ENCODE measurements around the gene TTYH1.

TTYH1 gene

GRCh38 chr19:54451331-54451871, 36.1 kb downstream of the TTYH1 start:
- H3K36me3 ChIP-seq (ENCODE audit: insufficient read depth, low read length), result peaks cover 72% of the 10 kb centered on the region
- H3K9ac ChIP-seq (ENCODE audit: low read depth, low read length), result peak overlapping the region; percentile 99
- peak overlapping the region; percentile 89 for H3K4me3 ChIP-seq (ENCODE audit: low read length)
- no peaks in the 10 kb centered on the region for H3K9me3 ChIP-seq (replicated peaks; ENCODE audit: low read length)
- no peaks in the 10 kb centered on the region for H3K27me3 ChIP-seq (ENCODE audit: control insufficient read depth, insufficient read depth, low read length)
- H3K4me1 ChIP-seq (ENCODE audit: control insufficient read depth, insufficient read depth, low read length), result peaks cover 27% of the 10 kb centered on the region
- H3K4me2 ChIP-seq (ENCODE audit: low read length), result peak overlapping the region; percentile 93

GRCh38 chr19:54451997-54452396, 36.7 kb downstream of the TTYH1 start:
- Histone ChIP-seq H3K9ac (ENCODE audit: low read depth, low read length) (peak overlapping the region; percentile 6), H3K36me3 (ENCODE audit: insufficient read depth, low read length) (peaks cover 74% of the 10 kb centered on the region), H3K4me3 (ENCODE audit: low read length) (no peak overlapping the region), H3K27me3 (ENCODE audit: control insufficient read depth, insufficient read depth, low read length) (no peaks in the 10 kb centered on the region), H3K4me1 (ENCODE audit: control insufficient read depth, insufficient read depth, low read length) (peaks cover 24% of the 10 kb centered on the region), H3K9me3 (replicated peaks; ENCODE audit: low read length) (no peaks in the 10 kb centered on the region), H3K4me2 (ENCODE audit: low read length) (peak overlapping the region; percentile 93)

- peaks cover 77% of the 10 kb centered on the region for H3K36me3 ChIP-seq (ENCODE audit: insufficient read depth, low read length)
- peak overlapping the region; percentile 2 for H3K9ac ChIP-seq (ENCODE audit: low read depth, low read length)
- peaks cover 19% of the 10 kb centered on the region for H3K4me1 ChIP-seq (ENCODE audit: control insufficient read depth, insufficient read depth, low read length)
- no peaks in the 10 kb centered on the region for H3K9me3 ChIP-seq (replicated peaks; ENCODE audit: low read length)
- no peak overlapping the region for H3K4me3 ChIP-seq (ENCODE audit: low read length)
- no peaks in the 10 kb centered on the region for H3K27me3 ChIP-seq (ENCODE audit: control insufficient read depth, insufficient read depth, low read length)
- H3K4me2 ChIP-seq (ENCODE audit: low read length), result no peak overlapping the region
These were observed 37.4 kb downstream of the TTYH1 start for GRCh38 chr19:54452626-54453025.

DNA sequence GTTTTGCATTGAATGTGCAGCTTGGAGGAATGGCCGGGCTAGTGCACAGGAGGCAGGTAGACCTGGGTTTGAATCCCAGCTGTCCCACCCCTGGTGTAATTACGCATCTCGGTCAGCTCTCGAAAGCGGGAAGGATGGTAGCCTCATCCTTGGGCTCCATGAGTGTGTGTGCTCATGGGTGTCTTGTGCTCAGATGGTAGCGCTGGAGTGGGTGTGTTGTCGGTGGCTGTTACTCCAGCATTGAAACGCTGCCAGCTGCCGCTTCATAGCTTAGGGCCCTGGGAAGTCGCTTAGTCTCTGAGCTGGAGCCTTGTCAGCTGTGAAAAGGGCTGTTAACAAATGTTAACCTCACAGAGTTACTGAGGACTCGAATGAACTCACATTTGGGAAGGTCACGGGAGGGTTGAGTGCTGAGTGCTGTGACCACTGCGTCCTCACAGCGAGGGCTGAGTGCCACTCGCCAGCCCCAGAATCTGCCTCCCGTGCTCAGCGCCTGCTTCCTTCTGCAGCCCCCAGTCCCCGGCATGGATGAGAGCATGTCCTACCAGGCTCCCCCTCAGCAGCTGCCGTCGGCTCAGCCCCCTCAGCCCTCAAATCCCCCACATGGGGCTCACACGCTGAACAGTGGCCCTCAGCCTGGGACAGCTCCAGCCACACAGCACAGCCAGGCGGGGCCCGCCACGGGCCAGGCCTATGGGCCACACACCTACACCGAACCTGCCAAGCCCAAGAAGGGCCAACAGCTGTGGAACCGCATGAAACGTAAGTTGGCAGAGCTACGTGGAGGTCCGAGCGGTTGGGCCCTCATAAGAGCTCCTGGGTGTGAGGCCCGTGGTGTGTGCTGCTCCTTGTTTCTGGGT, 38.9 kb downstream of the TTYH1 start:
- H3K36me3 ChIP-seq (ENCODE audit: insufficient read depth, low read length), result peaks cover 92% of the 10 kb centered on the region
- H3K4me3 ChIP-seq (ENCODE audit: low read length), result no peak overlapping the region
- H3K9ac ChIP-seq (ENCODE audit: low read depth, low read length), result no peak overlapping the region
- no peaks in the 10 kb centered on the region for H3K27me3 ChIP-seq (ENCODE audit: control insufficient read depth, insufficient read depth, low read length)
- H3K4me2 ChIP-seq (ENCODE audit: low read length), result no peak overlapping the region
- H3K9me3 ChIP-seq (replicated peaks; ENCODE audit: low read length), result no peaks in the 10 kb centered on the region
- H3K4me1 ChIP-seq (ENCODE audit: control insufficient read depth, insufficient read depth, low read length), result peaks cover 19% of the 10 kb centered on the region

GRCh38 chr19:54454781-54455675, 39.8 kb downstream of the TTYH1 start:
- Histone ChIP-seq H3K9ac (ENCODE audit: low read depth, low read length) (no peak overlapping the region), H3K4me1 (ENCODE audit: control insufficient read depth, insufficient read depth, low read length) (peaks cover 19% of the 10 kb centered on the region), H3K36me3 (ENCODE audit: insufficient read depth, low read length) (peaks cover 90% of the 10 kb centered on the region)

DNA sequence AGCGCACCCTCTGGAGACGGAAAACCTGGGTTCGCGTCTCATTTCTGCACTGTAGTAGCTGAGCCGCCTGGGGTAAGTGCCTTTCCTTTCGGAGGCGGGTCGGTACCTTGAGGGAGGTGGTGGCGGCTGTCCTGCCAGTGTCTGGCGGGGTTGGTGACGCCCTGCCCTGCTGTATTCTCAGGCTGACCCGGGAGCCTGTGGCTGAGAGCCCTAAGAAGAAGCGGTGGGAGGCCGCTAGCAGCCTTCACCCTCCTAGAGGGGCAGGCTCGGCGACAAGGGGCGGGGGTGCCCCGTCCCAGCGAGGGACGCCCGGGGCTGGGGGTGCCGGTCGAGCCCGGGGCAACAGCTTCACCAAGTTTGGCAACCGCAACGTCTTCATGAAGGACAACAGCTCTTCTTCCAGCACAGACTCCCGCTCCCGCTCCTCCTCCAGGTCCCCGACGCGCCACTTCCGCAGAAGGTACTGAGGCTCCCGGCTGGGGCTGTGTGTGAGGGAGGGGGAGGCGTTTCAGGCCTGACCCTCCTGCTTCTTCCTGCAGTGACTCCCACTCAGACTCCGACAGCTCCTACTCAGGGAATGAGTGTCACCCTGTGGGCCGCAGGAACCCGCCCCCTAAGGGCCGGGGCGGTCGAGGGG, 40.6 kb downstream of the TTYH1 start:
- H3K9ac ChIP-seq (ENCODE audit: low read depth, low read length), result no peak overlapping the region
- peaks cover 87% of the 10 kb centered on the region for H3K36me3 ChIP-seq (ENCODE audit: insufficient read depth, low read length)
- H3K27me3 ChIP-seq (ENCODE audit: control insufficient read depth, insufficient read depth, low read length), result no peaks in the 10 kb centered on the region
- no peak overlapping the region for H3K4me2 ChIP-seq (ENCODE audit: low read length)
- H3K4me3 ChIP-seq (ENCODE audit: low read length), result no peak overlapping the region
- no peaks in the 10 kb centered on the region for H3K9me3 ChIP-seq (replicated peaks; ENCODE audit: low read length)
- H3K4me1 ChIP-seq (ENCODE audit: control insufficient read depth, insufficient read depth, low read length), result peaks cover 12% of the 10 kb centered on the region

More at GRCh38 chr19:54454781-54455675, 39.8 kb downstream of the TTYH1 start:
- Histone ChIP-seq H3K9me3 (replicated peaks; ENCODE audit: low read length) (no peaks in the 10 kb centered on the region), H3K4me2 (ENCODE audit: low read length) (no peak overlapping the region), H3K27me3 (ENCODE audit: control insufficient read depth, insufficient read depth, low read length) (no peaks in the 10 kb centered on the region), H3K4me3 (ENCODE audit: low read length) (no peak overlapping the region)

- Histone ChIP-seq H3K4me3 (ENCODE audit: low read length) (no peak overlapping the region), H3K4me2 (ENCODE audit: low read length) (no peak overlapping the region), H3K36me3 (ENCODE audit: insufficient read depth, low read length) (peaks cover 86% of the 10 kb centered on the region), H3K9me3 (replicated peaks; ENCODE audit: low read length) (no peaks in the 10 kb centered on the region), H3K4me1 (ENCODE audit: control insufficient read depth, insufficient read depth, low read length) (peaks cover 9% of the 10 kb centered on the region), H3K9ac (ENCODE audit: low read depth, low read length) (no peak overlapping the region), H3K27me3 (ENCODE audit: control insufficient read depth, insufficient read depth, low read length) (no peaks in the 10 kb centered on the region)
These were observed 41.4 kb downstream of the TTYH1 start for GRCh38 chr19:54456423-54457373.

DNA sequence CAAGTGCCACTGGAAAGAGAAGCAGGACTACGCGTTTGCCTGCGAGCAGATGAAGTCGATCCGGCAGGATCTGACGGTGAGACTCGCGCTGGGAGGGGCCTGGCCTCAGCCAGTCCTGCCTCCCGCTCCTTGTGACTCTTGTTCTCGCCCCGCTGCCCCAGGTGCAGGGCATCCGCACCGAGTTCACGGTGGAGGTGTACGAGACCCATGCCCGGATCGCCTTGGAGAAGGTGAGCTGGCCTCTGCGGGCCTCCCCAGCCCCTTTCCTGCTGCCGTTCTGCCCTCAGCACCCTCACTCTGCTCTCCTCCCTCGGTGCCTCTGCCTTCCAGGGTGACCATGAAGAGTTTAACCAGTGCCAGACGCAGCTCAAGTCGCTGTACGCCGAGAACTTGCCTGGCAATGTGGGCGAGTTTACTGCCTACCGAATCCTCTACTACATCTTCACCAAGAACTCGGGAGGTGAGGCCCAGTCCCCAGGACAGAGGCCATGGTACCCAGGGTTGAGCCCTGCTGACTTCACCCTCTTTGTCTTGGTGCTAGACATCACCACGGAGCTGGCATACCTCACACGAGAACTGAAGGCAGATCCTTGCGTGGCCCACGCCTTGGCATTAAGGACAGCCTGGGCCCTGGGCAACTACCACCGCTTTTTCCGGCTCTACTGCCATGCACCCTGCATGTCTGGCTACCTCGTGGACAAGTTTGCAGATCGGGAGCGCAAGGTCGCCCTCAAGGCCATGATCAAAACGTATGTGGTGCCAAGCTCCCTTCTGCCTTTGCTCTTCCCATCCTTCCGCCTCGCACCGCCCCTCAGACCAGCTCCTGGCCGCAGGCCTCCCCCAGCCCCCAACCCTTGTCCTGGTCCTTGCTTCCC, 42.7 kb downstream of the TTYH1 start:
- no peak overlapping the region for H3K4me2 ChIP-seq (ENCODE audit: low read length)
- peaks cover 85% of the 10 kb centered on the region for H3K36me3 ChIP-seq (ENCODE audit: insufficient read depth, low read length)
- no peak overlapping the region for H3K4me3 ChIP-seq (ENCODE audit: low read length)
- H3K4me1 ChIP-seq (ENCODE audit: control insufficient read depth, insufficient read depth, low read length), result peaks cover 17% of the 10 kb centered on the region
- H3K27me3 ChIP-seq (ENCODE audit: control insufficient read depth, insufficient read depth, low read length), result no peaks in the 10 kb centered on the region
- H3K9me3 ChIP-seq (replicated peaks; ENCODE audit: low read length), result no peaks in the 10 kb centered on the region
- no peak overlapping the region for H3K9ac ChIP-seq (ENCODE audit: low read depth, low read length)

GRCh38 chr19:54458648-54459281, 43.5 kb downstream of the TTYH1 start:
- H3K36me3 ChIP-seq (ENCODE audit: insufficient read depth, low read length), result peaks cover 77% of the 10 kb centered on the region

More at GRCh38 chr19:54458648-54459281, 43.5 kb downstream of the TTYH1 start:
- Histone ChIP-seq H3K9ac (ENCODE audit: low read depth, low read length) (no peak overlapping the region), H3K4me3 (ENCODE audit: low read length) (no peak overlapping the region), H3K9me3 (replicated peaks; ENCODE audit: low read length) (no peaks in the 10 kb centered on the region), H3K4me2 (ENCODE audit: low read length) (no peak overlapping the region), H3K4me1 (ENCODE audit: control insufficient read depth, insufficient read depth, low read length) (peaks cover 23% of the 10 kb centered on the region), H3K27me3 (ENCODE audit: control insufficient read depth, insufficient read depth, low read length) (no peaks in the 10 kb centered on the region)
